HCT116 (cell line): ENCODE results near the gene SNED1. TPM values are rescaled to one million over a fixed set of nuclear protein-coding genes. Genes with fewer than 3 reads are reported as not detected.

Experiments used
- JUND ChIP-seq: IDR thresholded peaks from 2 replicates; pipeline ENCODE4 v1.6.1; 2012
- TCF7L2 ChIP-seq: IDR thresholded peaks from 2 replicates; pipeline ENCODE4 v1.7.0; 2011; ENCODE audit warnings: borderline replicate concordance, inconsistent platforms; ENCODE audit not compliant: insufficient read depth, insufficient read length; ENCODE audit errors: extremely low read depth
- YY1 ChIP-seq: IDR thresholded peaks from 2 replicates; pipeline ENCODE4 v1.6.1; 2011; ENCODE audit warnings: low read length, low read depth, moderate library complexity, mild to moderate bottlenecking; ENCODE audit not compliant: insufficient replicate concordance; ENCODE audit errors: extremely low read depth
- ZNF274 ChIP-seq: fragments of 200-500 bp; sonication (Bioruptor generic); IDR thresholded peaks from 2 replicates; pipeline ENCODE4 v1.6.1; 2014; ENCODE audit warnings: mild to moderate bottlenecking, low read depth, low read length, inconsistent platforms
- total RNA-seq: library from RNA; stranded (reverse); gene quantifications from one replicate; pipeline ENCODE4 v1.2.1, GENCODE V29; 2021; ENCODE audit not compliant: unreplicated experiment

Gene SNED1
- total RNA-seq, 1 experiment from 2014 or later = 9.6 TPM

DNA sequence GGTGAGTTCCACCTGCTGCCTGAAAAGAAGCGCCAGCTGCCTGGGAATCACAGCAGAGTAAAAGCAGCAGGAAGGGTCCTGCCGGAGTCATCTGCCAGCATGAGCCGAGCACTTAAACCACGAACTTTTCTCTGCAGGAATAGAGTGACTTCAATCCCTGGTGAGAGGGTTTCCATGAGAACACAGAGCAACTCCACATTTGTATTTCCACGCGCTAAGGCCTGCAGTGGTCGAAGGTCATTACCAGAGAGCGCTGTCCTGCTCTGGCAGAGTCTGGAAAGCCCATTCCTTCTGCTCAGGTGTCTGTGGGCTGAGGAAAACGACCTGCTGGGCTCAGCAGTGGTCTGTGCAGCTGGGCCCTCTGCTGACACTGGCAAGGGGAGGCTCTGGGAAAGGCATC, 144.2 kb downstream of the SNED1 start (continued):
- TF ChIP-seq YY1 = no peak
- no peak for TF ChIP-seq JUND
- no peak for TF ChIP-seq ZNF274
- TF ChIP-seq TCF7L2 = no peak
- TF ChIP-seq, all 23 proteins: peak for 0

Other genes with a start within 250 kb of the SNED1 start
- gene KIF1A, start 178.4 kb upstream of the SNED1 start, total RNA-seq = 0.27 TPM
- gene AGXT, start 129.8 kb upstream of the SNED1 start, total RNA-seq = 0.34 TPM
- gene MAB21L4, start 102.5 kb upstream of the SNED1 start, total RNA-seq = not detected
- gene CROCC2, start 92.3 kb upstream of the SNED1 start, total RNA-seq = not detected
- 25.5 TPM for gene MTERF4, start 103.7 kb downstream of the SNED1 start, total RNA-seq
- gene PASK, start 150.9 kb downstream of the SNED1 start, total RNA-seq = 45.8 TPM
- 45.4 TPM for gene PPP1R7, start 151.8 kb downstream of the SNED1 start, total RNA-seq
- gene ANO7, start 190.1 kb downstream of the SNED1 start, total RNA-seq = 0.84 TPM